Measurements from ENCODE around the gene CEP120.
"Not testable (repeated sequence)": the region's sequence is repeated elsewhere in the genome, so short reads cannot be mapped to it uniquely, and the experiment has no call there.

DNA sequence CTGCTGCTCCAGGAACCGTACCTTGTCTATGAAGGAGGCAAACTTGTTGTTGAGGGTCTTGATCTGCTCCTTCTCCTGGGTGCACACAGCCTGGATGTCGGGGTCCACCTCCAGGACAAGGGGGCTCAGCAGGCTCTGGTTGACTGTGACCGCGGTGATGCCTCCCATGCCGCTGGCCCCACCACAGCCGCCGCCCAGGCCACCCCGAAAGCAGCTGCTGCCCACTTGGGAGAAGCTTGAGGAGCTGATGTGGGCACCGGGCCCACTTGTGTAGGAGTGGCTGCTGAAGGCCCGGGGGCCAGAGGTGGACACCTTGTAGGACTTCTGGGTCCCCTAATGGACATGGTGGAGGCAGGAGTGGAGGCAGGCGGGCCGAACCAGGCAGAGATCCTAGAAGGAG lies 21.2 kb downstream of the CEP120 start:
- TF ChIP-seq CTCF, POLR2A (IDR thresholded peaks at IDR 0.05): not testable (repeated sequence)
